Measurements from ENCODE around the gene ISLR2.

The ISLR2 gene

DNA sequence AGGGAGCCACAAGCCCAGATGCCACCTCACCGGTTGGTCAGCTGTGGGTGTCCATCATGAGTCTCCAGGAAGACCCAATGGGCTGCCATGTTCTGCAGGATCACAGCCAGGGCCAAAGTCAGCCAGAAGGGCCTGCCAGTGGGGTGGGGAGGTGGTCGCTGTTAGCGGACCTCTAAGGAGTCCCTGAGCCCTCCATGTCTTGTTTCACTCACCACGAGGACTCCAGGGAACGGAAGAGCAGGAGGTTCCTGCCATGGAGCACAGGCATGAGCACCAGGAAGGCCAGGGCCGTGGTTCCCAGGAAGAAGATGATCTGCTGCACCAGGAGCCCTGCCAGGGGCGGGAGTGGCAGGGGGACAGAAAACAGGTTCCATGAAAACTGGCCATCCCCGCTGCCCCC is 51.7 kb downstream of the ISLR2 start:
- no peak for TF ChIP-seq CTCF (IDR thresholded peaks at IDR 0.05)

DNA sequence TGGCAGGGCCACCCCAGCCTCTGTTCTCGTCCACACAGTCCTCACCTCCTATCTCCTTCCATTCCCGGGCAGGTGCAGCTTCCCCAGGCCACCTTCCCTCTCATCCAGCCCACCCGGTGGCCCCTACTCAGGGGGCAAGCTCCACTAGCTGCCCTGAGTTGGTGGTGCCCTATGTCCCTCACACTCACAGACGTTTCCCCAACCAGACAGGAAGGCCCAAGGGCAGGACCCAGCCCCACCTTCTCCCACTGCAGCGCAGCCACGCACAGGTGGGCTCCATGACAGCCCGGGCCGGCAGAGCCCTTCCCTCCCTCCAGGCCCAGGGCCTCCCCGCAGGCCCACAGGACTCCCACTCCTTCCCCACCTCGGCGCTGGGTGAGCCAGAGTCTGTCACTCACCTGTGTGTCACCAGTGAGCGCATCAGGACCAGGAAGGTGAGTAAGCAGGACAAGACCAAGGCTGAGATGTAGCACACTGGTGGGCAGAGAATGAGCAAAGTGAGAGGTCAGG is 54.3 kb downstream of the ISLR2 start:
- no peak overlapping the region for H3K4me3 ChIP-seq (ENCODE audit: low read depth, low read length)
- H3K9ac ChIP-seq: no peak overlapping the region
- no peaks in the 10 kb centered on the region for H3K9me3 ChIP-seq (ENCODE audit: control insufficient read depth, low read length)
- H3K79me2 ChIP-seq: no peaks in the 10 kb centered on the region
- no peaks in the 10 kb centered on the region for H3K27me3 ChIP-seq (ENCODE audit: control insufficient read depth, insufficient read depth, low read length)
- H3K36me3 ChIP-seq (ENCODE audit: control insufficient read depth, insufficient read depth, low read length): no peaks in the 10 kb centered on the region
- H2AFZ ChIP-seq: no peak overlapping the region
- H3K27ac ChIP-seq: no peak overlapping the region
- no peaks in the 10 kb centered on the region for H3K4me1 ChIP-seq
- no peak for TF ChIP-seq CTCF (IDR thresholded peaks at IDR 0.05)
- no peak overlapping the region for H3K4me2 ChIP-seq (ENCODE audit: low read length)

More for the DNA sequence above, 51.7 kb downstream of the ISLR2 start:
- Histone ChIP-seq H3K27me3 (ENCODE audit: control insufficient read depth, insufficient read depth, low read length) (no peaks in the 10 kb centered on the region), H3K27ac (no peak overlapping the region), H3K9me3 (ENCODE audit: control insufficient read depth, low read length) (no peaks in the 10 kb centered on the region), H3K4me2 (ENCODE audit: low read length) (no peak overlapping the region), H3K4me3 (ENCODE audit: low read depth, low read length) (no peak overlapping the region), H3K79me2 (no peaks in the 10 kb centered on the region), H3K4me1 (no peaks in the 10 kb centered on the region), H2AFZ (no peak overlapping the region), H3K9ac (no peak overlapping the region), H3K36me3 (ENCODE audit: control insufficient read depth, insufficient read depth, low read length) (no peaks in the 10 kb centered on the region)

- Histone ChIP-seq H3K27me3 (ENCODE audit: control insufficient read depth, insufficient read depth, low read length) (no peaks in the 10 kb centered on the region), H2AFZ (no peak overlapping the region), H3K4me3 (ENCODE audit: low read depth, low read length) (no peak overlapping the region), H3K4me2 (ENCODE audit: low read length) (no peak overlapping the region), H3K79me2 (no peaks in the 10 kb centered on the region), H3K27ac (no peak overlapping the region), H3K9ac (no peak overlapping the region), H3K36me3 (ENCODE audit: control insufficient read depth, insufficient read depth, low read length) (no peaks in the 10 kb centered on the region), H3K4me1 (no peaks in the 10 kb centered on the region), H3K9me3 (ENCODE audit: control insufficient read depth, low read length) (no peaks in the 10 kb centered on the region)
- no peak for TF ChIP-seq CTCF (IDR thresholded peaks at IDR 0.05)
These were observed 55.4 kb downstream of the ISLR2 start for GRCh38 chr15:74185710-74186348.

Measured in parathyroid adenoma (tissue), 2 donors.